Keratinocyte (primary cell): ENCODE results near the gene MRPL24.

Experiments used
- CTCF ChIP-seq, 3 experiments: IDR thresholded peaks in 1 of 3; conservative IDR thresholded peaks in 1 of 3; optimal IDR thresholded peaks in 1 of 3; 2 replicates in 2 of 3; 3 replicates in 1 of 3; pipeline versions ENCODE3 to v1.5.1; 2011; ENCODE audit warnings: low read length in 3 of 3, mild to moderate bottlenecking in 3 of 3, moderate library complexity in 2 of 3, control low read depth in 1 of 3, inconsistent platforms in 1 of 3; ENCODE audit not compliant: insufficient read depth in 2 of 3; ENCODE audit errors: extremely low read depth in 1 of 3
- EZH2 ChIP-seq: IDR thresholded peaks from one replicate; pipeline ENCODE4 v1.6.1; 2012; ENCODE audit warnings: inconsistent platforms, mild to moderate bottlenecking, low read length, moderate library complexity

GRCh38 chr1:156744786-156745419 lies 4.0 kb upstream of the MRPL24 start:
- no peak for TF ChIP-seq EZH2
- no peak for TF ChIP-seq CTCF (optimal IDR thresholded peaks at IDR 0.05 in 1 of 3, IDR thresholded peaks at IDR 0.05 in 1 of 3, conservative IDR thresholded peaks at IDR 0.05 in 1 of 3; ENCODE audit: extremely low read depth in 1 of 3, insufficient read depth in 2 of 3, low read length in 3 of 3)
